H1 (cell line): ENCODE results near the gene OR2AG1. TPM values are rescaled to one million over a fixed set of nuclear protein-coding genes. Genes with fewer than 3 reads are reported as not detected.

Experiments
- CTCF ChIA-PET: fragments of 300-600 bp; sonication (Branson Sonifier 250); formaldehyde crosslinking; loops from one replicate; lab custom pipeline; 2021; ENCODE audit not compliant: partially characterized antibody; lab: Charles Lee
- POLR2A ChIA-PET: fragments of 300-600 bp; sonication (Branson Sonifier 250); formaldehyde crosslinking; loops from one replicate; lab custom pipeline; 2021; ENCODE audit warnings: inconsistent platforms; ENCODE audit not compliant: partially characterized antibody; lab: Charles Lee
- DNase-seq, 2 experiments: peaks; one replicate each; pipeline versions ENCODE4 v3.0.0 to v3.0.0-alpha.2; 2010 to 2022; ENCODE audit warnings: low spot score in 2 of 2, low read depth in 1 of 2, mixed read lengths in 1 of 2
- FAIRE-seq: peaks from 2 replicates; lab custom pipeline; 2011; peaks lifted over from hg19 to GRCh38; lab: Jason Lieb, UNC
- H2AFZ ChIP-seq: 2 replicates; pipeline ENCODE4 v1.8.1; 2012; ENCODE audit warnings: low read length, inconsistent platforms
- H2AK5ac ChIP-seq: 2 replicates; pipeline ENCODE4 v1.6.1; 2013; ENCODE audit warnings: low read depth, low read length
- H2BK120ac ChIP-seq: replicated peaks from 2 replicates; pipeline ENCODE3; 2013; ENCODE audit warnings: low read depth, low read length, inconsistent platforms
- H2BK12ac ChIP-seq: 2 replicates; pipeline ENCODE4 v1.6.1; 2013; ENCODE audit warnings: low read depth, low read length
- H2BK15ac ChIP-seq: 2 replicates; pipeline ENCODE4 v1.6.1; 2013; ENCODE audit warnings: low read length
- H2BK20ac ChIP-seq: 2 replicates; pipeline ENCODE4 v1.6.1; 2013; ENCODE audit warnings: low read length
- H2BK5ac ChIP-seq: 2 replicates; pipeline ENCODE4 v1.6.1; 2013; ENCODE audit warnings: low read depth, low read length
- H3K14ac ChIP-seq: 2 replicates; pipeline ENCODE4 v1.6.1; 2013; ENCODE audit warnings: inconsistent platforms; ENCODE audit not compliant: insufficient read length
- H3K18ac ChIP-seq: 2 replicates; pipeline ENCODE4 v1.6.1; 2013; ENCODE audit warnings: low read length; ENCODE audit errors: extremely low read depth
- H3K23ac ChIP-seq: 2 replicates; pipeline ENCODE4 v1.6.1; 2013; ENCODE audit warnings: inconsistent platforms; ENCODE audit not compliant: insufficient read length
- H3K23me2 ChIP-seq: 2 replicates; pipeline ENCODE4 v1.6.1; 2013; ENCODE audit warnings: low read depth, low read length
- H3K27ac ChIP-seq: 2 replicates; pipeline ENCODE4 v1.6.1; 2011; ENCODE audit warnings: low read depth, low read length, inconsistent platforms
- H3K27me3 ChIP-seq, 4 experiments: replicated peaks in 1 of 4; 1 replicate in 1 of 4; 2 replicates in 3 of 4; pipeline versions ENCODE4 v1.6.1 to v1.8.1; 2011 to 2013; ENCODE audit warnings: low read length in 3 of 4, mild to moderate bottlenecking in 3 of 4, inconsistent platforms in 2 of 4, mixed read lengths in 2 of 4, moderate library complexity in 1 of 4; ENCODE audit not compliant: control insufficient read depth in 3 of 4, insufficient read depth in 3 of 4; ENCODE audit errors: extremely low read depth in 1 of 4
- H3K36me3 ChIP-seq, 4 experiments: 2 replicates each; pipeline versions ENCODE4 v1.6.1 to v1.8.1; 2011 to 2013; ENCODE audit warnings: mild to moderate bottlenecking in 4 of 4, low read length in 3 of 4, moderate library complexity in 2 of 4, control low read depth in 1 of 4, inconsistent platforms in 1 of 4; ENCODE audit not compliant: insufficient read depth in 4 of 4, control insufficient read depth in 2 of 4
- H3K4ac ChIP-seq: replicated peaks from 2 replicates; pipeline ENCODE3; 2013; ENCODE audit warnings: low read length, low read depth, mixed read lengths, inconsistent platforms; ENCODE audit not compliant: insufficient read length
- H3K4me1 ChIP-seq, 4 experiments: replicated peaks in 1 of 4; 1 replicate in 1 of 4; 2 replicates in 3 of 4; pipeline versions ENCODE4 v1.6.1 to v1.8.1; 2011 to 2013; ENCODE audit warnings: low read length in 3 of 4, inconsistent platforms in 2 of 4, mixed read lengths in 1 of 4; ENCODE audit not compliant: insufficient read depth in 4 of 4, control insufficient read depth in 3 of 4
- H3K4me2 ChIP-seq, 2 experiments: 2 replicates each; pipeline versions ENCODE4 v1.6.1 to v1.8.1; 2011 to 2013; ENCODE audit warnings: low read depth in 2 of 2, low read length in 2 of 2, control low read depth in 1 of 2, inconsistent platforms in 1 of 2, mild to moderate bottlenecking in 1 of 2; ENCODE audit not compliant: insufficient read depth in 1 of 2
- H3K4me3 ChIP-seq, 4 experiments: fragments of 200-600, 300-600 bp in 1 of 4; sonication (generic), shearing (Covaris generic), sonication (Bioruptor Twin) in 1 of 4; 2 replicates each; pipeline versions ENCODE4 v1.5.1 to v1.8.1; 2011 to 2016; ENCODE audit warnings: low read length in 4 of 4, low read depth in 3 of 4, control low read depth in 2 of 4, inconsistent platforms in 2 of 4, mild to moderate bottlenecking in 2 of 4, mixed read lengths in 1 of 4, moderate library complexity in 1 of 4; ENCODE audit not compliant: insufficient read depth in 2 of 4; ENCODE audit errors: extremely low read depth in 1 of 4
- H3K56ac ChIP-seq: replicated peaks from 2 replicates; pipeline ENCODE3; 2013; ENCODE audit warnings: low read depth, mild to moderate bottlenecking, mixed read lengths, low read length, inconsistent platforms; ENCODE audit not compliant: insufficient read length
- H3K79me1 ChIP-seq: 2 replicates; pipeline ENCODE4 v1.6.1; 2013; ENCODE audit warnings: low read depth, low read length, control low read depth
- H3K79me2 ChIP-seq, 2 experiments: 2 replicates each; pipeline versions ENCODE4 v1.6.1 to v1.8.1; 2012 to 2013; ENCODE audit warnings: low read length in 2 of 2, mild to moderate bottlenecking in 2 of 2, inconsistent platforms in 1 of 2; ENCODE audit not compliant: insufficient read depth in 2 of 2, control insufficient read depth in 1 of 2
- H3K9ac ChIP-seq, 4 experiments: replicated peaks in 1 of 4; 1 replicate in 1 of 4; 2 replicates in 3 of 4; pipeline versions ENCODE4 v1.6.1 to v1.8.1; 2011 to 2013; ENCODE audit warnings: low read depth in 3 of 4, low read length in 3 of 4, control low read depth in 2 of 4, mild to moderate bottlenecking in 2 of 4, moderate library complexity in 2 of 4, inconsistent platforms in 1 of 4; ENCODE audit errors: extremely low read depth in 1 of 4
- H3K9me3 ChIP-seq, 2 experiments: 2 replicates each; pipeline versions ENCODE4 v1.6.1 to v1.8.1; 2012 to 2013; ENCODE audit warnings: mild to moderate bottlenecking in 2 of 2, moderate library complexity in 2 of 2, control low read depth in 1 of 2, inconsistent platforms in 1 of 2, low read depth in 1 of 2, low read length in 1 of 2, mixed read lengths in 1 of 2; ENCODE audit not compliant: insufficient read depth in 2 of 2
- H4K20me1 ChIP-seq, 2 experiments: replicated peaks in 1 of 2; 2 replicates each; pipeline versions ENCODE3 to v1.8.1; 2011 to 2013; ENCODE audit warnings: inconsistent platforms in 2 of 2, low read length in 2 of 2, mild to moderate bottlenecking in 1 of 2; ENCODE audit not compliant: insufficient read depth in 2 of 2, control insufficient read depth in 1 of 2
- H4K5ac ChIP-seq: 2 replicates; pipeline ENCODE4 v1.6.1; 2013; ENCODE audit warnings: low read length, low read depth, mixed read lengths, inconsistent platforms; ENCODE audit not compliant: insufficient read length
- H4K8ac ChIP-seq: 2 replicates; pipeline ENCODE4 v1.8.0; 2013; ENCODE audit warnings: mild to moderate bottlenecking, moderate library complexity, low read length, inconsistent platforms; ENCODE audit not compliant: insufficient read depth; ENCODE audit errors: extremely low read depth
- H4K91ac ChIP-seq: replicated peaks from 2 replicates; pipeline ENCODE3; 2013; ENCODE audit warnings: low read length, mixed read lengths, inconsistent platforms; ENCODE audit not compliant: insufficient read length
- BRCA1 ChIP-seq: IDR thresholded peaks from 2 replicates; pipeline ENCODE4 v1.6.1; 2012; ENCODE audit warnings: low read depth, low read length, improper control_type of control experiment
- EZH2 ChIP-seq: fragments of 200-600 bp; sonication (generic); IDR thresholded peaks from 2 replicates; pipeline ENCODE4 v1.7.1; 2012; ENCODE audit warnings: low read depth, mild to moderate bottlenecking, moderate library complexity, low read length, inconsistent platforms; ENCODE audit not compliant: severe bottlenecking
- HDAC6 ChIP-seq: IDR thresholded peaks from one replicate; pipeline ENCODE4 v1.7.1; 2012; ENCODE audit warnings: low read depth, mild to moderate bottlenecking, inconsistent platforms, low read length, moderate library complexity
- KDM1A ChIP-seq: fragments of 200-600, 300-600 bp; sonication (generic); IDR thresholded peaks from 2 replicates; pipeline ENCODE4 v1.7.1; 2016; ENCODE audit warnings: mild to moderate bottlenecking, low read length, borderline replicate concordance
- POU5F1 ChIP-seq: IDR thresholded peaks from 2 replicates; pipeline ENCODE4 v1.6.1; 2011; ENCODE audit warnings: low read depth, mild to moderate bottlenecking, low read length, moderate library complexity
- RAD21 ChIP-seq, 2 experiments: IDR thresholded peaks in 1 of 2; conservative IDR thresholded peaks in 1 of 2; 2 replicates each; pipeline ENCODE4 v1.6.1; 2011; ENCODE audit warnings: low read depth in 2 of 2, low read length in 2 of 2, improper control_type of control experiment in 1 of 2, inconsistent platforms in 1 of 2, mild to moderate bottlenecking in 1 of 2, moderate library complexity in 1 of 2
- RXRA ChIP-seq: IDR thresholded peaks from 2 replicates; pipeline ENCODE4 v1.6.1; 2011; ENCODE audit warnings: low read depth, mild to moderate bottlenecking, low read length, moderate library complexity; ENCODE audit not compliant: insufficient read depth
- SIN3A ChIP-seq, 2 experiments: IDR thresholded peaks in 1 of 2; conservative IDR thresholded peaks in 1 of 2; 2 replicates each; pipeline ENCODE4 v1.6.1; 2011 to 2012; ENCODE audit warnings: low read length in 2 of 2, improper control_type of control experiment in 1 of 2, low read depth in 1 of 2, mild to moderate bottlenecking in 1 of 2
- TAF7 ChIP-seq: optimal IDR thresholded peaks from 2 replicates; pipeline ENCODE3; 2011; ENCODE audit warnings: low read depth, mild to moderate bottlenecking, inconsistent platforms, low read length, moderate library complexity, borderline replicate concordance
- WGBS, 2 experiments: shearing (Covaris generic) in 1 of 2; methylation state at CpG; one replicate each; pipeline versions ENCODE4 v1.1.6 to v1.1.7; 2013 to 2015; ENCODE audit warnings: low lambda C conversion rate in 2 of 2, mixed read lengths in 2 of 2, inconsistent platforms in 1 of 2, low coverage in 1 of 2, missing lambda C conversion rate in 1 of 2; ENCODE audit not compliant: insufficient replicate concordance in 2 of 2, insufficient coverage in 1 of 2, insufficient read length in 1 of 2; ENCODE audit errors: extremely low coverage in 1 of 2, missing lambda C conversion rate in 1 of 2; 5-methylcytosine and 5-hydroxymethylcytosine counted together
- polyA plus RNA-seq, 7 experiments: library from polyadenylated mRNA; depleted of rRNA in 3 of 7; stranded (reverse) in 5 of 7; unstranded in 2 of 7; fragments of >200 nt in 5 of 7; fragments of 200-250 nt in 2 of 7; gene quantifications; 1 replicate in 5 of 7; 2 replicates in 1 of 7; 4 replicates in 1 of 7; pipeline versions ENCODE4 v1.2.1 to v1.2.3, GENCODE V29; 2011 to 2013; ENCODE audit warnings: missing spikeins in 2 of 7, mixed read lengths in 2 of 7
- total RNA-seq: library from RNA; stranded (reverse); fragmentation: NEBNext Ultra II Directional; extraction: Animal tissue kit (Norgen Biotek cat#: 25700); gene quantifications from 2 replicates; pipeline ENCODE4 v1.2.1, GENCODE V29; 2021

The OR2AG1 gene
- total and polyA plus RNA-seq, 2 of the 8 experiments (the other 6 are each of a cell fraction or from before 2014, with no cell fraction given), result not detected

DNA sequence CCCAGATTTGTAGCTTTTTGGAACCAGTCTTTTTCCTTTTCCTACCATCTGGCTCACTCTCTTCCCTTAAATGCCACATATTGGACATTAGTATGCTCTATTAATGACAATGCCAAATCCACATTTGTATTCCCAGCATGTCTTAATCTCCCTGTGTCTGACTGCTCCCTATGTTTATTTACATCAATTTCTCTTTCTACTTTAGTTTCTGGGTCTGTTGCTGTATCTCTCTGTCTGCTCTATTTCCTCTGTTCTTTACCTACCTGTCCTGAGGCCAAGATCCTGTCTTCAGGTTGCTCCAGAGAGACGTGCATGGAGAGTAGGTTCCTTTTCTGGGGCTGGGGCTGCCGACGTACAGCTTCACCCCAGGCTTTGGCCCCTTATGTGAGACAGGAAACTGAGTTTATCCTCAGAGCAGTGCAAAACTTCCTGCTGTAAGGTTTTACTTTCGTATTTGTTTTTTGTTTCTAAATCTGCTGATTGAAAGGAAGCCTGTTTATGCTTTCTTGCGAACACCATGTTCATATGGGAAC is 36.7 kb upstream of the OR2AG1 start:
- Histone ChIP-seq H2AK5ac (no peak overlapping the region), H4K20me1 (no peaks in the 10 kb centered on the region), H3K18ac (no peak overlapping the region), H3K23me2 (no peaks in the 10 kb centered on the region), H3K27me3 (no peaks in the 10 kb centered on the region), H3K9ac (no peak overlapping the region), H3K4me1 (no peaks in the 10 kb centered on the region), H3K4me3 (no peak overlapping the region), H2BK5ac (no peak overlapping the region), H3K36me3 (no peaks in the 10 kb centered on the region), H2BK15ac (no peak overlapping the region), H3K23ac (no peak overlapping the region), H3K79me1 (no peaks in the 10 kb centered on the region), H3K27ac (no peak overlapping the region), H2AFZ (no peak overlapping the region), H2BK12ac (no peak overlapping the region), H3K9me3 (no peaks in the 10 kb centered on the region), H3K56ac (no peak overlapping the region), H4K8ac (no peak overlapping the region), H3K4me2 (no peak overlapping the region), H2BK20ac (no peak overlapping the region), H4K5ac (no peak overlapping the region), H4K91ac (no peak overlapping the region), H3K14ac (no peak overlapping the region), H3K79me2 (no peaks in the 10 kb centered on the region), H2BK120ac (no peak overlapping the region), H3K4ac (no peak overlapping the region)
- ChIA-PET CTCF (interaction anchor here (1.4 to 7.8 kb wide), 3 partner anchors 8 to 25 kb away, joined by 3 to 86 read pairs (median 36); no protein-coding TSS in a partner anchor), POLR2A (no interaction called here)
- DNase-seq (no peak), FAIRE-seq (no peak)
- 87% methylated on average over 5 of the region's 5 CpGs; no CpG with 5 or more reads in 1 of the 2 experiments for WGBS, 2 experiments
- TF ChIP-seq KDM1A (no peak), SIN3A (conservative IDR thresholded peaks at IDR 0.05 in 1 of 2, IDR thresholded peaks at IDR 0.05 in 1 of 2; ENCODE audit: low read depth in 1 of 2, low read length in 2 of 2) (no peak), RAD21 (IDR thresholded peaks at IDR 0.05 in 1 of 2, conservative IDR thresholded peaks at IDR 0.05 in 1 of 2; ENCODE audit: low read depth in 2 of 2, low read length in 2 of 2) (no peak), HDAC6 (no peak), POU5F1 (no peak), EZH2 (no peak), BRCA1 (no peak), RXRA (no peak), TAF7 (no peak)
